Brain microvascular endothelial cell (primary cell): ENCODE results near the gene PSME1.

Experiments used
- DNase-seq: peaks from one replicate; pipeline ENCODE4 v3.0.0-alpha.2; 2020
- H3K27ac ChIP-seq: fragments of 250-450 bp; sonication (Bioruptor Pico); 2 replicates; pipeline ENCODE4 v1.5.1; 2020; ENCODE audit warnings: mild to moderate bottlenecking, moderate library complexity
- H3K27me3 ChIP-seq: fragments of 250-450 bp; sonication (Bioruptor Pico); replicated peaks from 2 replicates; pipeline ENCODE4 v1.5.1; 2020; ENCODE audit warnings: mild to moderate bottlenecking
- H3K36me3 ChIP-seq: fragments of 250-450 bp; sonication (Bioruptor Pico); replicated peaks from 2 replicates; pipeline ENCODE4 v1.5.1; 2020; ENCODE audit warnings: mild to moderate bottlenecking
- H3K4me3 ChIP-seq: 2 replicates; pipeline ENCODE4 v1.5.1; 2011; ENCODE audit warnings: low read depth, mild to moderate bottlenecking, control low read depth, low read length, moderate library complexity
- CTCF ChIP-seq: IDR thresholded peaks from 2 replicates; pipeline ENCODE4 v1.5.1; 2011; ENCODE audit warnings: low read depth, mild to moderate bottlenecking, moderate library complexity, low read length, control low read depth, inconsistent platforms; ENCODE audit errors: missing control alignments
- in situ Hi-C: cut with HindIII; loops from 2 replicates; pipeline ENCODE4 v1.10.0; 2017; ENCODE audit warnings: low sequenced_read_pairs, low pct_ligation_motif_present

The PSME1 gene

GRCh38 chr14:24110523-24110922, 25.5 kb upstream of the PSME1 start:
- DNase-seq, result no peak
- TF ChIP-seq CTCF, result no peak
- in situ Hi-C loops, result no loop called here

GRCh38 chr14:24113379-24113800, 22.6 kb upstream of the PSME1 start:
- in situ Hi-C loops, result no loop called here
- Histone ChIP-seq H3K27me3 (no peaks in the 10 kb centered on the region), H3K4me3 (peak overlapping the region; percentile 63), H3K36me3 (no peaks in the 10 kb centered on the region), H3K27ac (peak overlapping the region; percentile 95)
- TF ChIP-seq CTCF, result no peak
- no peak for DNase-seq

More at GRCh38 chr14:24110523-24110922, 25.5 kb upstream of the PSME1 start:
- H3K27ac ChIP-seq, result no peak overlapping the region
- H3K27me3 ChIP-seq, result no peaks in the 10 kb centered on the region
- H3K36me3 ChIP-seq, result no peaks in the 10 kb centered on the region
- no peak overlapping the region for H3K4me3 ChIP-seq

- in situ Hi-C loops, result no loop called here
Measured at GRCh38 chr14:24113801-24114531, 22.0 kb upstream of the PSME1 start.

GRCh38 chr14:24114532-24115421, 21.2 kb upstream of the PSME1 start, which contains the start of the genes DCAF11 and NRL:
TSS of gene DCAF11 (plus strand) at chr14:24114777. CDS start at chr14:24115595, 818 bp downstream.
TSS of gene NRL (minus strand) at chr14:24114949. CDS start at chr14:24082848, 32,101 bp downstream.
- TF ChIP-seq CTCF, result no peak
- H3K4me3 ChIP-seq, result peak within 1 kb of the TSS; percentile 63
- H3K27me3 ChIP-seq, result no peaks in the 10 kb centered on the region
- in situ Hi-C loops, result no loop called here
- peaks cover 5% of the 10 kb centered on the region for H3K36me3 ChIP-seq
- DNase-seq, result peak; percentile 99
- peak within 1 kb of the TSS; percentile 95 for H3K27ac ChIP-seq

More at GRCh38 chr14:24113801-24114531, 22.0 kb upstream of the PSME1 start:
- Histone ChIP-seq H3K27ac (peak overlapping the region; percentile 95), H3K27me3 (no peaks in the 10 kb centered on the region), H3K4me3 (peak overlapping the region; percentile 63), H3K36me3 (no peaks in the 10 kb centered on the region)
- TF ChIP-seq CTCF, result no peak
- peak; percentile 86 for DNase-seq

GRCh38 chr14:24115422-24116127, 20.4 kb upstream of the PSME1 start:
- in situ Hi-C loops, result no loop called here

More at GRCh38 chr14:24115422-24116127, 20.4 kb upstream of the PSME1 start:
- H3K4me3 ChIP-seq, result peak overlapping the region; percentile 63
- DNase-seq, result no peak
- peak overlapping the region; percentile 95 for H3K27ac ChIP-seq
- H3K27me3 ChIP-seq, result no peaks in the 10 kb centered on the region
- peaks cover 6% of the 10 kb centered on the region for H3K36me3 ChIP-seq
- no peak for TF ChIP-seq CTCF
